ENCODE data around the gene HECTD3. TPM values are rescaled to one million over a fixed set of nuclear protein-coding genes. Genes with fewer than 3 reads are reported as not detected.

Gene HECTD3
- total and polyA plus RNA-seq, 4 donors: 15.9 to 32.9 (median 24.2) TPM

GRCh38 chr1:45059829-45060228, 48.7 kb upstream of the HECTD3 start:
- H3K27me3 ChIP-seq (ENCODE audit: control insufficient read depth in 4 of 4, insufficient read depth in 4 of 4, low read length in 3 of 4): no peaks in the 10 kb centered on the region
- H3K4me3 ChIP-seq (ENCODE audit: low read depth in 1 of 3, low read length in 3 of 3): no peak overlapping the region
- no peak for DNase-seq (ENCODE audit: low spot score)
- 89% methylated on average over 2 of the region's 2 CpGs for WGBS
- no peak overlapping the region for H3K27ac ChIP-seq (ENCODE audit: low read depth in 1 of 2, low read length in 2 of 2)
- no peaks in the 10 kb centered on the region for H3K9me3 ChIP-seq (ENCODE audit: control insufficient read depth in 4 of 4, low read length in 3 of 4)
- H3K36me3 ChIP-seq (ENCODE audit: control insufficient read depth in 4 of 4, insufficient read depth in 3 of 4, low read depth in 1 of 4, low read length in 3 of 4): no peaks in the 10 kb centered on the region
- no peak for TF ChIP-seq ATF3 (IDR thresholded peaks at IDR 0.05)
- TF ChIP-seq FOXA2 (IDR thresholded peaks at IDR 0.05): no peak
- TF ChIP-seq RAD21 (IDR thresholded peaks at IDR 0.05): no peak
- TF ChIP-seq NR2F2 (IDR thresholded peaks at IDR 0.05): no peak
- TF ChIP-seq SP1 (IDR thresholded peaks at IDR 0.05): no peak
- TF ChIP-seq YY1 (IDR thresholded peaks at IDR 0.05): no peak
- no peak for TF ChIP-seq CTCF (IDR thresholded peaks at IDR 0.05; ENCODE audit: low read depth, low read length, missing input control)
- no peak for TF ChIP-seq REST (IDR thresholded peaks at IDR 0.05)
- TF ChIP-seq GABPA (IDR thresholded peaks at IDR 0.05 in 1 of 2, conservative IDR thresholded peaks at IDR 0.05 in 1 of 2): no peak
- no peak overlapping the region for H3K9ac ChIP-seq (ENCODE audit: low read depth in 1 of 2, low read length in 2 of 2)
- H3K4me1 ChIP-seq (ENCODE audit: control insufficient read depth in 4 of 4, insufficient read depth in 4 of 4, low read length in 3 of 4): no peaks in the 10 kb centered on the region

GRCh38 chr1:45057542-45057941, 46.4 kb upstream of the HECTD3 start:
- Histone ChIP-seq H3K4me3 (ENCODE audit: low read depth in 1 of 3, low read length in 3 of 3) (no peak overlapping the region), H3K9ac (ENCODE audit: low read depth in 1 of 2, low read length in 2 of 2) (no peak overlapping the region), H3K27me3 (ENCODE audit: control insufficient read depth in 4 of 4, insufficient read depth in 4 of 4, low read length in 3 of 4) (no peaks in the 10 kb centered on the region), H3K27ac (ENCODE audit: low read depth in 1 of 2, low read length in 2 of 2) (no peak overlapping the region), H3K4me1 (ENCODE audit: control insufficient read depth in 4 of 4, insufficient read depth in 4 of 4, low read length in 3 of 4) (no peaks in the 10 kb centered on the region), H3K36me3 (ENCODE audit: control insufficient read depth in 4 of 4, insufficient read depth in 3 of 4, low read depth in 1 of 4, low read length in 3 of 4) (no peaks in the 10 kb centered on the region), H3K9me3 (ENCODE audit: control insufficient read depth in 4 of 4, low read length in 3 of 4) (no peaks in the 10 kb centered on the region)
- no peak for DNase-seq (ENCODE audit: low spot score)
- TF ChIP-seq YY1 (IDR thresholded peaks at IDR 0.05) (no peak), SP1 (IDR thresholded peaks at IDR 0.05) (no peak), MAX (IDR thresholded peaks at IDR 0.05) (no peak), ZBTB33 (IDR thresholded peaks at IDR 0.05) (no peak), RAD21 (IDR thresholded peaks at IDR 0.05) (no peak), CTCF (IDR thresholded peaks at IDR 0.05; ENCODE audit: low read depth, low read length, missing input control) (no peak), ATF3 (IDR thresholded peaks at IDR 0.05) (no peak), FOXA1 (IDR thresholded peaks at IDR 0.05) (no peak), EGR1 (IDR thresholded peaks at IDR 0.05; ENCODE audit: low read depth in 2 of 2) (no peak), NR2F2 (IDR thresholded peaks at IDR 0.05) (no peak), HNF4G (IDR thresholded peaks at IDR 0.05) (no peak), RXRA (IDR thresholded peaks at IDR 0.05) (no peak), TAF1 (conservative IDR thresholded peaks at IDR 0.05) (no peak), FOXA2 (IDR thresholded peaks at IDR 0.05) (no peak), GABPA (IDR thresholded peaks at IDR 0.05 in 1 of 2, conservative IDR thresholded peaks at IDR 0.05 in 1 of 2) (no peak), JUND (IDR thresholded peaks at IDR 0.05) (no peak), REST (IDR thresholded peaks at IDR 0.05) (no peak), HNF4A (conservative IDR thresholded peaks at IDR 0.05) (no peak)
- 88% methylated on average over 1 of the region's 1 CpG for WGBS

Measured in liver (tissue), 9 donors.